HEK293 (cell line): Measurements from ENCODE around the gene TTC7B.

Experiments
- CTCF ChIA-PET: fragments of 350-600 bp; formaldehyde crosslinking; extraction: SDS; loops from one replicate; lab custom pipeline; 2021; ENCODE audit warnings: antibody characterized with exemption; lab: Yijun Ruan, JAX
- POLR2A ChIA-PET: fragments of 300-600 bp; formaldehyde crosslinking; extraction: SDS; loops from one replicate; lab custom pipeline; 2020; ENCODE audit warnings: antibody characterized with exemption, inconsistent platforms; lab: Yijun Ruan, JAX
- H3K27ac ChIP-seq: fragments of 200-500 bp; sonication (Bioruptor generic); 2 replicates; pipeline ENCODE4 v1.5.1; 2014; ENCODE audit warnings: low read depth, low read length, control low read depth, inconsistent platforms; ENCODE audit errors: extremely low read depth
- H3K36me3 ChIP-seq, 2 experiments: fragments of 200-500 bp in 1 of 2; sonication (Bioruptor generic) in 1 of 2; 1 replicate in 1 of 2; 2 replicates in 1 of 2; pipeline ENCODE4 v1.5.1; 2014 to 2017; ENCODE audit warnings: inconsistent platforms in 2 of 2, low read length in 2 of 2; ENCODE audit not compliant: control insufficient read depth in 2 of 2, insufficient read depth in 1 of 2
- H3K4me1 ChIP-seq: fragments of 200-500 bp; sonication (Bioruptor generic); 2 replicates; pipeline ENCODE4 v1.5.1; 2014; ENCODE audit warnings: mild to moderate bottlenecking, low read length, inconsistent platforms; ENCODE audit not compliant: control insufficient read depth, insufficient read depth
- H3K4me3 ChIP-seq: 2 replicates; pipeline ENCODE4 v1.5.1; 2011; ENCODE audit warnings: low read depth, mild to moderate bottlenecking, control low read depth, low read length, moderate library complexity
- H3K9me3 ChIP-seq: fragments of 200-500 bp; sonication (Bioruptor generic); 2 replicates; pipeline ENCODE4 v1.5.1; 2014; ENCODE audit warnings: low read depth, low read length, inconsistent platforms; ENCODE audit not compliant: control insufficient read depth, insufficient read depth
- HOXD13 ChIP-seq: sonication (generic); formaldehyde crosslinking; IDR thresholded peaks from 2 replicates; pipeline ENCODE4 v1.8.0; 2022; ENCODE audit warnings: missing genetic modification reagents, borderline replicate concordance
- KLF10 ChIP-seq: fragments of 450-650 bp; IDR thresholded peaks from 2 replicates; pipeline ENCODE4 v1.5.1; 2018; ENCODE audit warnings: missing biosample characterization, mild to moderate bottlenecking, missing genetic modification characterization
- MYNN ChIP-seq: fragments of 450-650 bp; formaldehyde crosslinking; IDR thresholded peaks from 2 replicates; pipeline ENCODE4 v1.5.1; 2016; ENCODE audit warnings: missing biosample characterization, missing genetic modification characterization, borderline replicate concordance
- SP3 ChIP-seq: fragments of 450-650 bp; formaldehyde crosslinking; IDR thresholded peaks from 2 replicates; pipeline ENCODE4 v1.5.1; 2016; ENCODE audit warnings: missing biosample characterization, missing genetic modification characterization
- ZBTB26 ChIP-seq: fragments of 450-650 bp; formaldehyde crosslinking; optimal IDR thresholded peaks from 2 replicates; pipeline ENCODE3; 2016; ENCODE audit warnings: missing biosample characterization, mild to moderate bottlenecking, missing genetic modification characterization
- ZIC2 ChIP-seq: fragments of 450-650 bp; formaldehyde crosslinking; IDR thresholded peaks from 2 replicates; pipeline ENCODE4 v1.5.1; 2016; ENCODE audit warnings: missing biosample characterization, missing genetic modification characterization
- ZNF132 ChIP-seq: fragments of 450-650 bp; formaldehyde crosslinking; IDR thresholded peaks from 2 replicates; pipeline ENCODE4 v1.5.1; 2017; ENCODE audit warnings: missing biosample characterization, missing genetic modification characterization, borderline replicate concordance
- ZNF140 ChIP-seq: fragments of 450-650 bp; formaldehyde crosslinking; IDR thresholded peaks from 2 replicates; pipeline ENCODE4 v1.5.1; 2016; ENCODE audit warnings: missing biosample characterization, missing genetic modification characterization
- ZNF324 ChIP-seq: fragments of 450-650 bp; formaldehyde crosslinking; IDR thresholded peaks from 2 replicates; pipeline ENCODE4 v1.5.1; 2016; ENCODE audit warnings: missing biosample characterization, missing genetic modification characterization
- ZNF341 ChIP-seq: fragments of 450-650 bp; formaldehyde crosslinking; IDR thresholded peaks from 2 replicates; pipeline ENCODE4; 2016; ENCODE audit warnings: low read depth, missing biosample characterization, missing genetic modification characterization
- ZNF600 ChIP-seq: fragments of 450-650 bp; formaldehyde crosslinking; IDR thresholded peaks from 2 replicates; pipeline ENCODE4 v1.5.1; 2016; ENCODE audit warnings: missing biosample characterization, missing genetic modification characterization
- ZNF610 ChIP-seq: fragments of 450-650 bp; formaldehyde crosslinking; IDR thresholded peaks from 2 replicates; pipeline ENCODE4 v1.5.1; 2016; ENCODE audit warnings: missing biosample characterization, missing genetic modification characterization, borderline replicate concordance
- ZNF658 ChIP-seq: fragments of 450-650 bp; formaldehyde crosslinking; IDR thresholded peaks from 2 replicates; pipeline ENCODE4; 2016; ENCODE audit warnings: missing biosample characterization, missing genetic modification characterization
- ZNF76 ChIP-seq: fragments of 450-650 bp; formaldehyde crosslinking; IDR thresholded peaks from 2 replicates; pipeline ENCODE4; 2016; ENCODE audit warnings: low read depth, missing biosample characterization, missing genetic modification characterization, borderline replicate concordance
- ZNF792 ChIP-seq: fragments of 450-650 bp; formaldehyde crosslinking; IDR thresholded peaks from 2 replicates; pipeline ENCODE4 v1.5.1; 2016; ENCODE audit warnings: missing biosample characterization, missing genetic modification characterization
- ZSCAN30 ChIP-seq: fragments of 450-650 bp; IDR thresholded peaks from 2 replicates; pipeline ENCODE4 v1.5.1; 2018; ENCODE audit warnings: missing biosample characterization, mild to moderate bottlenecking, missing genetic modification characterization, moderate library complexity
- TF ChIP-seq, protein P1 (sequence below): fragments of 450-650 bp; formaldehyde crosslinking; IDR thresholded peaks from 2 replicates; pipeline ENCODE4 v1.5.1; 2017; ENCODE audit warnings: missing biosample characterization, missing genetic modification characterization
- TF ChIP-seq, protein P2 (sequence below): fragments of 450-650 bp; formaldehyde crosslinking; IDR thresholded peaks from 2 replicates; pipeline ENCODE4 v1.5.1; 2016; ENCODE audit warnings: missing biosample characterization, missing genetic modification characterization, low read depth
- TF ChIP-seq, protein P3 (sequence below): fragments of 450-650 bp; formaldehyde crosslinking; IDR thresholded peaks from 2 replicates; pipeline ENCODE4 v1.5.1; 2016; ENCODE audit warnings: missing biosample characterization, missing genetic modification characterization
- TF ChIP-seq, protein P4 (sequence below): fragments of 450-650 bp; formaldehyde crosslinking; IDR thresholded peaks from 2 replicates; pipeline ENCODE4 v1.5.1; 2016; ENCODE audit warnings: missing biosample characterization, missing genetic modification characterization

Gene TTC7B

GRCh38 chr14:90720832-90721231, 95.4 kb downstream of the TTC7B start:
- no peaks in the 10 kb centered on the region for H3K4me1 ChIP-seq
- TF ChIP-seq SP3 (tag by site-specific recombination), result no peak
- TF ChIP-seq, protein P1, sequence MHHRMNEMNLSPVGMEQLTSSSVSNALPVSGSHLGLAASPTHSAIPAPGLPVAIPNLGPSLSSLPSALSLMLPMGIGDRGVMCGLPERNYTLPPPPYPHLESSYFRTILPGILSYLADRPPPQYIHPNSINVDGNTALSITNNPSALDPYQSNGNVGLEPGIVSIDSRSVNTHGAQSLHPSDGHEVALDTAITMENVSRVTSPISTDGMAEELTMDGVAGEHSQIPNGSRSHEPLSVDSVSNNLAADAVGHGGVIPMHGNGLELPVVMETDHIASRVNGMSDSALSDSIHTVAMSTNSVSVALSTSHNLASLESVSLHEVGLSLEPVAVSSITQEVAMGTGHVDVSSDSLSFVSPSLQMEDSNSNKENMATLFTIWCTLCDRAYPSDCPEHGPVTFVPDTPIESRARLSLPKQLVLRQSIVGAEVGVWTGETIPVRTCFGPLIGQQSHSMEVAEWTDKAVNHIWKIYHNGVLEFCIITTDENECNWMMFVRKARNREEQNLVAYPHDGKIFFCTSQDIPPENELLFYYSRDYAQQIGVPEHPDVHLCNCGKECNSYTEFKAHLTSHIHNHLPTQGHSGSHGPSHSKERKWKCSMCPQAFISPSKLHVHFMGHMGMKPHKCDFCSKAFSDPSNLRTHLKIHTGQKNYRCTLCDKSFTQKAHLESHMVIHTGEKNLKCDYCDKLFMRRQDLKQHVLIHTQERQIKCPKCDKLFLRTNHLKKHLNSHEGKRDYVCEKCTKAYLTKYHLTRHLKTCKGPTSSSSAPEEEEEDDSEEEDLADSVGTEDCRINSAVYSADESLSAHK (tag by site-specific recombination), result no peak
- no peak for TF ChIP-seq ZNF658 (tag by site-specific recombination)
- no peak overlapping the region for H3K27ac ChIP-seq
- H3K4me3 ChIP-seq, result no peak overlapping the region
- ChIA-PET CTCF (interaction anchor here (0.6 to 0.9 kb wide), 3 partner anchors 110 to 307 kb away, joined by 3 to 7 read pairs (median 3); no protein-coding TSS in a partner anchor), POLR2A (no interaction called here)
- no peaks in the 10 kb centered on the region for H3K9me3 ChIP-seq
- H3K36me3 ChIP-seq, result peaks cover 0 to 5% of the 10 kb centered on the region in 2 experiments; a peak in 1 of 3 replicates

DNA sequence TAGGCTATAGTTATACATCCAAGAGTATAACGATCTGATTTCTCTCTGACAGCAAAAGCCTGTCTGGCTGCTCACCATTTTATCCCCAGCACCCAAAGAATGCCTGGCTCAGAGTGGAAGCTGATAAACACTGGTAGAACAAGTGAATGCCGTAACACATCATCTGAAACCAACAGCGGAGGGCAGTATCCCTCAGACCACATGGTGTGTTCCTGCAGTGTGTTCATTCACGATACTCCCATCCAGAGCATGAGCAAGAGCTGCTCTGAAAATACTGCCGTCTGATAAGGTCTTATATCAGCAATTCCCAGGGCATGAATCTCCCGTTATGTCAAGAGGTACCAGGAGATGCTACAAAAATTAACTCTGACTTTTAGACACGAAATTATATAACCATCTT, 95.9 kb downstream of the TTC7B start:
- no peaks in the 10 kb centered on the region for H3K4me1 ChIP-seq
- no peak overlapping the region for H3K27ac ChIP-seq
- 0 out of 2 replicates have a peak, but pooled peaks have one; percentile 20 for TF ChIP-seq ZNF600
- TF ChIP-seq ZNF324 (tag by site-specific recombination), result no peak
- H3K9me3 ChIP-seq, result no peaks in the 10 kb centered on the region
- POLR2A ChIA-PET, result no interaction called here
- peaks cover 0 to under 1% of the 10 kb centered on the region in 2 experiments; a peak in 1 of 3 replicates for H3K36me3 ChIP-seq
- CTCF ChIA-PET, result interaction anchor here (0.6 to 0.9 kb wide), 3 partner anchors 110 to 307 kb away, joined by 3 to 7 read pairs (median 3); no protein-coding TSS in a partner anchor
- no peak overlapping the region for H3K4me3 ChIP-seq

DNA sequence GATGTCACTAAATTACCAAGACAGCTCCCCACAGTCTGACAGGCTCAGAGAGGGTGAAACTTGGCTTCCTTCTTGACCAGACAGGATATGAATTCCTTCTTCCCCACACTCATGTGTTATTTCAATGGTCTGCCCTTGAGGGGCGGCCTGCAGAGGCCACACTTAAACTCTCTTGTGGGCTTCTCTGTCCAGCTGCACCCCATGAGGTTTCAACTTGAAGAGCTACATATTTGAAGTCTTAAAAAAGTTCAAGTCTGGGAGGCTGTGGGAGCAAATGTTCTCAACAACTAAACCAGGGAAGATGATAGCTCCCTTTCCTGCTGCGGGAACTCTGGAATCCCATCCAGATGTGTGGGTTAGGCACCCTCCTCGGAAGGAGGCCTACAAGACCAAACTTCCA, 98.3 kb downstream of the TTC7B start:
- H3K27ac ChIP-seq, result no peak overlapping the region
- H3K4me1 ChIP-seq, result no peaks in the 10 kb centered on the region
- peaks cover 4 to 6% of the 10 kb centered on the region in 2 experiments; a peak in 2 of 3 replicates for H3K36me3 ChIP-seq
- ChIA-PET CTCF (interaction anchor here (0.5 to 1.2 kb wide), 3 partner anchors 19 to 745 kb away, joined by 3 to 4 read pairs (median 3); no protein-coding TSS in a partner anchor), POLR2A (no interaction called here)
- no peaks in the 10 kb centered on the region for H3K9me3 ChIP-seq
- no peak overlapping the region for H3K4me3 ChIP-seq
- no peak for TF ChIP-seq ZNF132 (tag by site-specific recombination)
- no peak for TF ChIP-seq MYNN (tag by site-specific recombination)
- TF ChIP-seq ZNF140, result no peak
- TF ChIP-seq HOXD13, result no peak
- TF ChIP-seq, protein P2, sequence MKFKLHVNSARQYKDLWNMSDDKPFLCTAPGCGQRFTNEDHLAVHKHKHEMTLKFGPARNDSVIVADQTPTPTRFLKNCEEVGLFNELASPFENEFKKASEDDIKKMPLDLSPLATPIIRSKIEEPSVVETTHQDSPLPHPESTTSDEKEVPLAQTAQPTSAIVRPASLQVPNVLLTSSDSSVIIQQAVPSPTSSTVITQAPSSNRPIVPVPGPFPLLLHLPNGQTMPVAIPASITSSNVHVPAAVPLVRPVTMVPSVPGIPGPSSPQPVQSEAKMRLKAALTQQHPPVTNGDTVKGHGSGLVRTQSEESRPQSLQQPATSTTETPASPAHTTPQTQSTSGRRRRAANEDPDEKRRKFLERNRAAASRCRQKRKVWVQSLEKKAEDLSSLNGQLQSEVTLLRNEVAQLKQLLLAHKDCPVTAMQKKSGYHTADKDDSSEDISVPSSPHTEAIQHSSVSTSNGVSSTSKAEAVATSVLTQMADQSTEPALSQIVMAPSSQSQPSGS (tag by site-specific recombination), result no peak
- TF ChIP-seq, protein P3, sequence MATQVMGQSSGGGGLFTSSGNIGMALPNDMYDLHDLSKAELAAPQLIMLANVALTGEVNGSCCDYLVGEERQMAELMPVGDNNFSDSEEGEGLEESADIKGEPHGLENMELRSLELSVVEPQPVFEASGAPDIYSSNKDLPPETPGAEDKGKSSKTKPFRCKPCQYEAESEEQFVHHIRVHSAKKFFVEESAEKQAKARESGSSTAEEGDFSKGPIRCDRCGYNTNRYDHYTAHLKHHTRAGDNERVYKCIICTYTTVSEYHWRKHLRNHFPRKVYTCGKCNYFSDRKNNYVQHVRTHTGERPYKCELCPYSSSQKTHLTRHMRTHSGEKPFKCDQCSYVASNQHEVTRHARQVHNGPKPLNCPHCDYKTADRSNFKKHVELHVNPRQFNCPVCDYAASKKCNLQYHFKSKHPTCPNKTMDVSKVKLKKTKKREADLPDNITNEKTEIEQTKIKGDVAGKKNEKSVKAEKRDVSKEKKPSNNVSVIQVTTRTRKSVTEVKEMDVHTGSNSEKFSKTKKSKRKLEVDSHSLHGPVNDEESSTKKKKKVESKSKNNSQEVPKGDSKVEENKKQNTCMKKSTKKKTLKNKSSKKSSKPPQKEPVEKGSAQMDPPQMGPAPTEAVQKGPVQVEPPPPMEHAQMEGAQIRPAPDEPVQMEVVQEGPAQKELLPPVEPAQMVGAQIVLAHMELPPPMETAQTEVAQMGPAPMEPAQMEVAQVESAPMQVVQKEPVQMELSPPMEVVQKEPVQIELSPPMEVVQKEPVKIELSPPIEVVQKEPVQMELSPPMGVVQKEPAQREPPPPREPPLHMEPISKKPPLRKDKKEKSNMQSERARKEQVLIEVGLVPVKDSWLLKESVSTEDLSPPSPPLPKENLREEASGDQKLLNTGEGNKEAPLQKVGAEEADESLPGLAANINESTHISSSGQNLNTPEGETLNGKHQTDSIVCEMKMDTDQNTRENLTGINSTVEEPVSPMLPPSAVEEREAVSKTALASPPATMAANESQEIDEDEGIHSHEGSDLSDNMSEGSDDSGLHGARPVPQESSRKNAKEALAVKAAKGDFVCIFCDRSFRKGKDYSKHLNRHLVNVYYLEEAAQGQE (tag by site-specific recombination), result no peak
- no peak for TF ChIP-seq ZNF76
- TF ChIP-seq, protein P4, sequence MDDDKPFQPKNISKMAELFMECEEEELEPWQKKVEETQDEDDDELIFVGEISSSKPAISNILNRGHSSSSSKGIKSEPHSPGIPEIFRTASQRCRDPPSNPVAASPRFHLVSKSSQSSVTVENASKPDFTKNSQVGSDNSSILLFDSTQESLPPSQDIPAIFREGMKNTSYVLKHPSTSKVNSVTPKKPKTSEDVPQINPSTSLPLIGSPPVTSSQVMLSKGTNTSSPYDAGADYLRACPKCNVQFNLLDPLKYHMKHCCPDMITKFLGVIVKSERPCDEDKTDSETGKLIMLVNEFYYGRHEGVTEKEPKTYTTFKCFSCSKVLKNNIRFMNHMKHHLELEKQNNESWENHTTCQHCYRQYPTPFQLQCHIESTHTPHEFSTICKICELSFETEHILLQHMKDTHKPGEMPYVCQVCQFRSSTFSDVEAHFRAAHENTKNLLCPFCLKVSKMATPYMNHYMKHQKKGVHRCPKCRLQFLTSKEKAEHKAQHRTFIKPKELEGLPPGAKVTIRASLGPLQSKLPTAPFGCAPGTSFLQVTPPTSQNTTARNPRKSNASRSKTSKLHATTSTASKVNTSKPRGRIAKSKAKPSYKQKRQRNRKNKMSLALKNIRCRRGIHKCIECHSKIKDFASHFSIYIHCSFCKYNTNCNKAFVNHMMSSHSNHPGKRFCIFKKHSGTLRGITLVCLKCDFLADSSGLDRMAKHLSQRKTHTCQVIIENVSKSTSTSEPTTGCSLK (tag by site-specific recombination), result no peak
- TF ChIP-seq ZNF792 (tag by site-specific recombination), result no peak
- TF ChIP-seq ZNF341 (tag by site-specific recombination), result no peak
- no peak for TF ChIP-seq ZSCAN30 (tag by site-specific recombination)
- no peak for TF ChIP-seq ZNF610
- no peak for TF ChIP-seq ZIC2
- TF ChIP-seq KLF10 (tag by site-specific recombination), result no peak
- no peak for TF ChIP-seq ZBTB26 (tag by site-specific recombination)
